ENCODE data around the gene KLK10.

The KLK10 gene

DNA sequence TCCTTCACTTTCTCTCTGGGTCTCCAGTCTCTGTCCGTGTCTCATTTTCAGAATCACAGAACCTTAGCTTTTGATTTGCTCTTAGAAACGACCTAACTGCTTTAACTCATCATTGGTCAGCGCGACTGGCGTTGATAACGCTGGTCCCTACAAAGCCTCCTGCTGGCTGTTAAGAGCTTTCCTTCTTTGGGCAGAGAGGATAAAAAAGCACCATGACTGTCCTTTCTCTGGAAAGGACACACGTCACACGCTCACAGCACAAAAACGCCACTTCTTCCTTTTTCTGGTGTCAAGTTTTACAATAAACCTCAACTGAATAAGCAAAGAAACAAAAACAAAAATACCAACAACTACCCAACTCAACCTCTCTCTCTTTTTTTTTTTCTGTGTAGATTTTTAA is 17.0 kb upstream of the KLK10 start:
- Mint-ChIP-seq H3K4me1 (ENCODE audit: low read depth in 2 of 2) (no peaks in the 10 kb centered on the region), H3K9me3 (no peaks in the 10 kb centered on the region), H3K4me3 (no peak overlapping the region), H3K27ac (no peak overlapping the region), H3K36me3 (ENCODE audit: insufficient read depth) (no peaks in the 10 kb centered on the region), H3K27me3 (peaks cover 36 to 38% of the 10 kb centered on the region in 2 donors)
- DNase-seq (no peak), ATAC-seq (replicated peaks) (no peak)

DNA sequence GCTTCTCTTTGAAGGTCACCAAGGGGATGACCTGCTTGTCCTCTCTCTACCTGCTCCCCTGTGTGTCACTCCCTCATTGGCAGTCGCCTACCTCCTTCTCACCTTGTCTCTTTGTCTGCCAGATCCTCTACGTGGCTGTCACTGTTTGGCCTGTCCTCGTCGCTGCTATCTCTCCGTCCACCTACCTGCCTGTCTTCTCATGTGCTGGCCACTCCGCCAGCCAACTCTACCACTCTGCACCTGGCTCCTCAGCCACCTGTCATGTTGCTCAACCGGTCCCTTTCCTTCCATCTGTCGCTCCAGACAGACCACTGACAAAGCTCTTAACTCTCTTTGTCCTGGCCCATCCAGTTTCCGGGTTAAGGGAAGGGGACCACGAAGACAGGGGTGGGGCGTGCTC is 15.2 kb upstream of the KLK10 start, which contains the start of gene KLK12:
Gene KLK12, minus strand, starts transcription at position 299 of the 400 bp plus-strand sequence. CDS start 381 bp downstream, outside the sequence.
- no peak within 1 kb of the TSS for H3K27ac Mint-ChIP-seq

DNA sequence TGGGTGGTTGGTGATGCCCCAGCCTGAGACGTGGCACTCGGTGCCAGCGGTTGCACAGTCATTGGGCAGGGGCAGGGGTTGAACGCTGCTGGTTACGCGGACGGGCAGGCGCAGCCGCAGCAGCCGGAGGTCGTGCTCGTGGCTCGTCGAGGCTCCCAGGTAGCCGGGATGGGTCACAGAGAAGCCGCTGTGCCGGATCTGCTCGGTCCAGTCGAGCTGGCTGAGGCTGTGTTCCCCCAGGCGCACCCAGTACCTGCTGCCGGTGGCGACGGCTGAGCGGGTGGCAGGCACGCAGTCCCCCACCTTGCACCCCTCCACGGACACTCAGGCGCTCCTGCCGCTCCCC is 12.3 kb upstream of the KLK10 start:
- no peak overlapping the region for H3K27ac Mint-ChIP-seq
- no peak for ATAC-seq (replicated peaks)
- H3K4me1 Mint-ChIP-seq (ENCODE audit: low read depth in 2 of 2): no peaks in the 10 kb centered on the region
- DNase-seq: no peak
- peaks cover 60 to 65% of the 10 kb centered on the region in 2 donors for H3K27me3 Mint-ChIP-seq
- no peak overlapping the region for H3K4me3 Mint-ChIP-seq
- no peaks in the 10 kb centered on the region for H3K9me3 Mint-ChIP-seq
- no peaks in the 10 kb centered on the region for H3K36me3 Mint-ChIP-seq (ENCODE audit: insufficient read depth)

More for the DNA sequence above, 15.2 kb upstream of the KLK10 start, which contains the start of gene KLK12:
- Mint-ChIP-seq H3K4me1 (ENCODE audit: low read depth in 2 of 2) (no peaks in the 10 kb centered on the region), H3K27me3 (peaks cover 49 to 50% of the 10 kb centered on the region in 2 donors), H3K9me3 (no peaks in the 10 kb centered on the region), H3K4me3 (no peak within 1 kb of the TSS), H3K36me3 (ENCODE audit: insufficient read depth) (no peaks in the 10 kb centered on the region)
- DNase-seq: no peak
- no peak for ATAC-seq (replicated peaks)

DNA sequence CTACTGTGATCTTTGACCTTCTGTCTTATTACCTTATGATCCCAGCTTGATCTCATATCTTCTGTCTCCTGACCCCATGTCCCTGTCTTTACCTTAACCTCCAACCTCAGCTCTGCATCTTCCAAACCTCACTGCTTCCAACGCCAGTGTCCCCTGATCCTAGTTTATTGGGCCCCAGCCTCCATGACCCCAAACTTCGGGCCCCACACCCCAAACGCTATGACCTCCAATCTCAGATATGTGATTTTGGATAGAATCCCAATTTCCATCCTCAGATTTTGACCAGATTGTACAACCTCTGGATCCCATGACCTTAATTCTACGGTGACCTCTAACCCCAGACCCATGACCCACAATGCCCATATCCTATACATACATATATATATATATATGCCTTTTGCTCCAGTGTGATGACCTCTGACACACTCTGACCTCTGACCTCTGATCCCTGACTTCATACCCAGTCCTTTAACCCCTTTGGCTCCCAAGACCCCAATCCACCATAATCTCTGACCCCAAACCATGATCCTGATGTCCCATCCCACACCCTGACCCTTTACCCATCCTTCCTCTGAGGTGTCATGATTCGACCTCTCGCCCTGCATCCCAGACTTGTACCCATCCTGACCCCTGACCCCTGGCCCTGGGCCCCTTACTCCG is 11.8 kb upstream of the KLK10 start:
- H3K27me3 Mint-ChIP-seq: peaks cover 65 to 70% of the 10 kb centered on the region in 2 donors
- no peak overlapping the region for H3K27ac Mint-ChIP-seq
- H3K4me1 Mint-ChIP-seq (ENCODE audit: low read depth in 2 of 2): no peaks in the 10 kb centered on the region
- ATAC-seq (replicated peaks): no peak
- DNase-seq: no peak
- H3K36me3 Mint-ChIP-seq (ENCODE audit: insufficient read depth): no peaks in the 10 kb centered on the region
- no peaks in the 10 kb centered on the region for H3K9me3 Mint-ChIP-seq
- no peak overlapping the region for H3K4me3 Mint-ChIP-seq

DNA sequence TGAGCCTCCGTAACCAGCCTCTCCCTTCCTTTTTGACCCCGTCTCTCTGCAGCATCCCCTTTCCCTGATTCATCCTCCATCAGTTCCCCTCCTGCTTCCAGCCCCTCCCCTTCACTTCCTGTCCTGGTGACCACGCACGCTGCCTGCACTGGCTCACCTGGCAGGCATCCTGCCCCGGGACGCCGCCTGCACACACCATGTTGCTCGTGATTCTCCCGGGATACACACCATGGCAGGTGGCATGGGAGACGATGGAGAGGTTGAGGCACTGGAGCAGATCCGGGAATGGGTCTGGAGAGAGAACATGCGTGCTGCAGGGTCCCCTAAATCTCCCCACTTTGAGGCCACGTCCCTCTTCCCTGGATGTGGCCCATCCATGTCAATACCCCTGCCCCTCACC is 11.1 kb upstream of the KLK10 start:
- H3K27ac Mint-ChIP-seq: no peak overlapping the region
- no peaks in the 10 kb centered on the region for H3K4me1 Mint-ChIP-seq (ENCODE audit: low read depth in 2 of 2)
- no peaks in the 10 kb centered on the region for H3K36me3 Mint-ChIP-seq (ENCODE audit: insufficient read depth)
- no peak for DNase-seq
- H3K27me3 Mint-ChIP-seq: peaks cover 64 to 75% of the 10 kb centered on the region in 2 donors
- ATAC-seq (replicated peaks): no peak
- H3K9me3 Mint-ChIP-seq: no peaks in the 10 kb centered on the region
- no peak overlapping the region for H3K4me3 Mint-ChIP-seq

DNA sequence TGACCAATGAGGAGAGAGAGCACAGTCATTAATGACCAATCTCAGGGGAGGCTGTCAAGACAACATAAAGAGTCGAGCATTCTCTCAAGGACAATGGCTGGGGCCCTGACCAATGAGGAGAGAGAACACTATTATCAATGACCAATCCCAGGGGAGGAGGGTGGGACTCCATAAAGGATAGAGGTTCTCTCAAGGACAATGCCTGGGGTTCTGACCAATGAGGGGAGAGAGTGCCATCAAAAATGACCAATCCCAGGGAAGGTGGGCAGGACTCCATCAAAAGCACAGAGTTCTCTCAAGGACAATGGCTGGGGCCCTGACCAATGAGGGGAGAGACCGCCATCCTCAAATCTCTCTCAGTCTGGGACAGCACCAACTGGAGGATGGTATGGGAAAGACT is 10.2 kb upstream of the KLK10 start:
- H3K27ac Mint-ChIP-seq: no peak overlapping the region
- H3K36me3 Mint-ChIP-seq (ENCODE audit: insufficient read depth): no peaks in the 10 kb centered on the region
- no peaks in the 10 kb centered on the region for H3K4me1 Mint-ChIP-seq (ENCODE audit: low read depth in 2 of 2)
- no peak for ATAC-seq (replicated peaks)
- H3K9me3 Mint-ChIP-seq: no peaks in the 10 kb centered on the region
- no peak for DNase-seq
- peaks cover 64 to 75% of the 10 kb centered on the region in 2 donors for H3K27me3 Mint-ChIP-seq
- no peak overlapping the region for H3K4me3 Mint-ChIP-seq

DNA sequence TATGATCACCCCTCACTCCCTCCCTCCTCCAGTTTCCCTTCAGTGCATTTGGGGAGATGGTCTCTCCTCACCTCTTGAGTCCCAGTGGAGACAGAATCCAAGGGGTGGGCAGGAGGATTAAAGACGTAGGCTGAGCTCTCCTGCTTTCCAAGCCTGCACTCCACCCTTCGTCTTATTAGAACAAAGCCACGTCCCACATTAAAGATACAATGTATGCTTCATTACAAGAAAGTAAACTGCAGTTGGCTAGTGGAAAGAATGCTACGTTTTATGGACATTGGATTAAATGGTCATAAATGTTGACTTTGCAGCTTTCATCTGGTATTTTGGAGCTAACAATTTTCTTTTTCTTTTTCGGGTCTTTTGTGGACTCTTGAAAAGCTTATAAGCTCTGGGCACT is 8.4 kb upstream of the KLK10 start:
- Mint-ChIP-seq H3K27me3 (peaks cover 65 to 80% of the 10 kb centered on the region in 2 donors), H3K36me3 (ENCODE audit: insufficient read depth) (no peaks in the 10 kb centered on the region), H3K4me1 (ENCODE audit: low read depth in 2 of 2) (no peaks in the 10 kb centered on the region), H3K27ac (no peak overlapping the region), H3K4me3 (no peak overlapping the region), H3K9me3 (no peaks in the 10 kb centered on the region)
- DNase-seq (no peak), ATAC-seq (replicated peaks) (no peak)

DNA sequence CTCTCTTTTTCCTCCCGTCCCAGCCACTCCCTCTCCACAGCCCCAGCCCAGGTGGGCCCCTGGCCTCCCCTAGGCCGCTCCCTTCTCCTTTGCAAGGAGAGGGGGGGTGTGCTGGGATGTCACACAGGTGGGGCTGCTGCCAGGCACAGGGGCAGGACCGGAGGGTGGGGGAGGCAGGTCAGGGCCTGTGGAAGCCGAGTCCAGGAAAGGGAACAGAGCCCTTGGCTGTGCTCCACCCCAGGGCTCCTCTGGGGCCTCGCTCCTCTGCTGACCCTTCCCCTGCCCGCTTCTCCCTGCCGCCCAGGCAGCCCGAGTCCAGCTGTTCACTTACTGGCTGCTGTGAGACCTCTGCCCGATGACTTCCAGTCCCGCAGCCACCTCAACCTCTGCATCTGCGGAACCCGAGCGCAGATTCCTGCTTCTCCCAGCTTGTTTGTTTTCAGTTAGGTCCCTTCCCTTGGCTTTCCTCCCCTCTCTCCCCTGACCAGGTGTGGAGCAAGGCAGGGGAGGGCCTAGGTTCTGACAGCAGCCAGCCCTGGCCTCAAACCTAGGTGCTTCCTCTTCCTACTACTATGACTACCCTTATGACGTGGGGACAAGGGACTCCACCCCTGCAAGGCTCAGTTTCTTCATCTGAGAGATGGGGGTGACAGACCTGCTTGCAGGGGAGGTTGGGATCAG is 7.8 kb upstream of the KLK10 start:
- ATAC-seq (replicated peaks): no peak
- Mint-ChIP-seq H3K27me3 (peaks cover 69 to 82% of the 10 kb centered on the region in 2 donors), H3K4me3 (no peak overlapping the region), H3K27ac (no peak overlapping the region), H3K9me3 (no peaks in the 10 kb centered on the region), H3K4me1 (ENCODE audit: low read depth in 2 of 2) (no peaks in the 10 kb centered on the region), H3K36me3 (ENCODE audit: insufficient read depth) (no peaks in the 10 kb centered on the region)
- no peak for DNase-seq

DNA sequence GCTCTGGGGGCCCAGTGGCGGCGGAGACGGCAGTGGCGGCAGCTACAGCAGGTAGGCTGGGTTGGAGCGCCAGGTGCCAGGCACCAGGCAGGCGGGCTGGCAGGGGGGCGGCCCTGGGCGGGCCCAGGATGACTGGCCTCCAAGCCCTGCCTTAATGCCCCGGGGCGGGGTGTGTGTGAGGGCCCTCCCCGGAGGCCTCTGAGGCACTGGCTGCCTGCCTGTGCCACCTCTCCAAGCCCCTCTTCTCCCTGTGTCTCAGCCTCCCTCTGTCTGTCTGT is 7.0 kb upstream of the KLK10 start, which contains the start of gene KLK11:
Gene KLK11, minus strand, starts transcription at position 63 of the 278 bp plus-strand sequence. CDS start 985 bp downstream, outside the sequence.
- Mint-ChIP-seq H3K36me3 (ENCODE audit: insufficient read depth) (no peaks in the 10 kb centered on the region), H3K27ac (no peak within 1 kb of the TSS), H3K9me3 (no peaks in the 10 kb centered on the region), H3K4me3 (no peak within 1 kb of the TSS), H3K27me3 (peaks cover 62 to 77% of the 10 kb centered on the region in 2 donors), H3K4me1 (ENCODE audit: low read depth in 2 of 2) (no peaks in the 10 kb centered on the region)
- DNase-seq: no peak
- no peak for ATAC-seq (replicated peaks)

DNA sequence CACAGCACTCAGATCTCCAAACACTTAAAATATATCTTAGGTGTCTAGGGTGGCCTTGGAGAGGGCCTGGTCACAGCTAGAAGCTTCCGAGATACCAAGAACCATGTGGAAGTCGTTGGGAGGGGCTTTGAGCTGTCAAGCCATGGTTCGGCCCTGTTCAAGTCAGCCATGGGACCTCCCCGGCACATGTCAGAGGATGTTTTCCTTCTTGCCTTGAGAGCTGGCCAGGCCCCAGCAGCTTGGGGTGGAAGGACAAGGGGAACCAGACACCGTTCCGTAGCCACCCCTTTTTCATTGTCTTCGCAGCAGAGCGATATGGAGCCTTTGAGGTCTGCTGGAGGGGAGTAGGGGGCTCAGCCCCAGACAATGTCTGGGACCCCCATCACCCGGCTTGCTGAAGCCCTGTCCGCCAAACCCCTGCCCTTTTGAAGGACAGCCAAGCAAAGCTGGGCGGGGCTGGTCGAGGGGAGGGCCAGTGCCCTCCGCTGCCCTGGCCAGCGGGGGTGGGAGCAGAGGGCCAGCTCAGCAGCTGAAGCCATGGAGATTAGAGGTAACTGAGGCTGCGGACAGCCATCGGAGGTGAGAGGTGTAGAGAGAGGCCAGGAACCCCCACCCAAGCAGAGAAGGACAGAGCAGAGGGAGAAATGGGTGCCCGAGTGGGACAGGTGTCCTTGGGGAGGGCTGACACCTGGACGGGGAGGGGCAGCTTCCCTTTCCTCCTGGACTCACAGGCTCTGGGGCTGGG is 6.5 kb upstream of the KLK10 start:
- H3K4me1 Mint-ChIP-seq (ENCODE audit: low read depth in 2 of 2): no peaks in the 10 kb centered on the region
- DNase-seq: no peak
- no peak overlapping the region for H3K4me3 Mint-ChIP-seq
- no peaks in the 10 kb centered on the region for H3K36me3 Mint-ChIP-seq (ENCODE audit: insufficient read depth)
- no peak overlapping the region for H3K27ac Mint-ChIP-seq
- H3K27me3 Mint-ChIP-seq: peaks cover 57 to 72% of the 10 kb centered on the region in 2 donors
- no peak for ATAC-seq (replicated peaks)
- no peaks in the 10 kb centered on the region for H3K9me3 Mint-ChIP-seq

DNA sequence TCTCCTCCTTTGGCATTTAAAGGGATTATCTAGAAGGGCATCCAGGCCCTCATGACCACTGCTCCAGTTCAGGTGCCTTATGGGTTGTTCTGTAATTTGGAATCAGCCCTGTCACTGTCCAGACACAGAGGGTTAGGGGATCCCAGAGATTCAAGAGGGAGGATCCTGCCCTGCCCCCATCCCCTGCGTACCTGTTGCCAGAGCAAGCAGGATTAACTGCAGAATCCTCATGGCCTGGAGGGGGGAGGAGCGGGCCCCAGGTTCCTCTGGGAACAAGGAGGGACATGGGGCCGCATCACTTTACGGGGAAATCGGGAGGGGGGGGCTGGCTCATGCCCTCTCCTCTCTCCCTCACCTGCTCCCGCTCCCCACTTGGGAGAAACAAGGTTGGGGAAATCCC is 5.9 kb upstream of the KLK10 start:
- no peaks in the 10 kb centered on the region for H3K9me3 Mint-ChIP-seq
- no peaks in the 10 kb centered on the region for H3K4me1 Mint-ChIP-seq (ENCODE audit: low read depth in 2 of 2)
- peaks cover 52 to 70% of the 10 kb centered on the region in 2 donors for H3K27me3 Mint-ChIP-seq
- DNase-seq (no peak), ATAC-seq (replicated peaks) (no peak)
- H3K36me3 Mint-ChIP-seq (ENCODE audit: insufficient read depth): no peaks in the 10 kb centered on the region
- H3K4me3 Mint-ChIP-seq: no peak overlapping the region
- no peak overlapping the region for H3K27ac Mint-ChIP-seq

DNA sequence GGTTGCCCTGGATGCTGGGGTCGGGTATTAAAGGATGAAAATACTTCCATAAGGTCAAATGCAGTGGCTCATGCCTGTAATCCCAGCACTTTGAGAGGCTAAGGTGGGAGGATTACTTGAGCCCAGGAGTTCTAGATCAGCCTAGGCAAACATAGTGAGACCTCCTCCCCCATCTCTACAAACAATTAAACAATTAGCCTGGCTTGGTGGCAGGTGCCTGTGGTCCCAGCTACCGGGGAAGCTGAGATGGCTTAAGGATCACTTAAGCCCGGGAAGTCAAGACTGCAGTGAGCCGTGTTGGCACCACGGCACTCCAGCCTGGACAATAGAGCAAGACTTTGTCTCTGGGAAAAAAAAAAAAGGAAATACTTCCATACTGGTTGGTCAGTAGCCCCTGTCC is 5.4 kb upstream of the KLK10 start:
- Mint-ChIP-seq H3K27me3 (peaks cover 56 to 74% of the 10 kb centered on the region in 2 donors), H3K27ac (no peak overlapping the region), H3K4me1 (ENCODE audit: low read depth in 2 of 2) (peaks cover under 1 to 2% of the 10 kb centered on the region in 2 donors), H3K9me3 (no peaks in the 10 kb centered on the region), H3K36me3 (ENCODE audit: insufficient read depth) (no peaks in the 10 kb centered on the region), H3K4me3 (no peak overlapping the region)
- no peak for ATAC-seq (replicated peaks)
- DNase-seq: no peak

DNA sequence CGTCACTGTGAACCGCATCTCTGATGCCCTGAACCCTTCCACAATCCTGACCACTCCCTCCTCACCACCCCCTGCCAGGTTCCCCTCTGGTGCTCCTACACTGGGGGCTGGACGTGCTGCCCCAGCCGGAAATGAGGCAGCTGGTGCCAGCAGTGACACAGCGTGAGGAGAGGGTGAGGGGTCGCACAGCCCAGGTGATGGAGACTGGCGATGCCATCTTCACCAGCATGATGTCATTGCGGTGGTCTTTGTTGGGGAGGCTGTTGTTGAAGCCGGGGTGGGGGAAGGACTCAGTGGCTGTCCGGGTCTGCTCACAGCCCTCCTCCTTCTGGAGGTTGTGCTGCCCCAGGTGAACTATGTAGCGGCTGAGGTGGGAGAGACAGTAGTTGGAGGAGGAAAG is 4.4 kb upstream of the KLK10 start:
- DNase-seq (no peak), ATAC-seq (replicated peaks) (no peak)
- Mint-ChIP-seq H3K36me3 (ENCODE audit: insufficient read depth) (no peaks in the 10 kb centered on the region), H3K9me3 (no peaks in the 10 kb centered on the region), H3K4me1 (ENCODE audit: low read depth in 2 of 2) (peaks cover 5% of the 10 kb centered on the region in 2 donors), H3K4me3 (no peak overlapping the region), H3K27me3 (peaks cover 66 to 77% of the 10 kb centered on the region in 2 donors), H3K27ac (no peak overlapping the region)

DNA sequence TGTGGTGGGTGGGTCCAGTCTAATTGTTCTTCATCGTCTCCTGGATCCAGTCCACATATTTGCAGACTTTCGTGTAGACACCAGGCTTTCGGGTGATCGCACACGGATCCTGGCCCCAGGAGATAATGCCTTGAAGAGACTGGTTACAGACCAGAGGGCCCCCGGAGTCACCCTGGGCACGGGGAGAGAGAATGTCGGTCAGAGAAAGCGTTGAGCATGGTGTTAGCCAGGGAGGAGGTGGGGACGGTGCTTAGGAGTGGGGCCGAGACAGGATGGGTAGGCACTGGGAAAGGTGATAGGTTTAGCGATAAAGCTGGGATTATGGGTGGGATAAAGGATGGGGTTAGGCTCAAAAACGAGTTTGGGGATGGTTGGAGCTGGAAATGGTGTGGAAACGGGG is 3.0 kb upstream of the KLK10 start:
- Mint-ChIP-seq H3K9me3 (no peaks in the 10 kb centered on the region), H3K27me3 (peaks cover 75 to 87% of the 10 kb centered on the region in 2 donors), H3K27ac (no peak overlapping the region), H3K4me1 (ENCODE audit: low read depth in 2 of 2) (peaks cover 12 to 15% of the 10 kb centered on the region in 2 donors), H3K4me3 (no peak overlapping the region), H3K36me3 (ENCODE audit: insufficient read depth) (no peaks in the 10 kb centered on the region)
- DNase-seq: no peak
- ATAC-seq (replicated peaks): no peak

All from effector memory CD8-positive, alpha-beta T cell (primary cell).